GM18909 (cell line): ENCODE measurements around the gene HOXD3.

ENCODE experiments used
- ATAC-seq: cut with Tn5 transposase; IDR thresholded peaks from one replicate; pipeline ENCODE4 v1.9.1; 2021; ENCODE audit warnings: mild to moderate bottlenecking; ENCODE audit not compliant: unreplicated experiment, poor library complexity

Gene HOXD3

GRCh38 chr2:176132205-176133171 is 24.6 kb upstream of the HOXD3 start:
- ATAC-seq = no peak

DNA sequence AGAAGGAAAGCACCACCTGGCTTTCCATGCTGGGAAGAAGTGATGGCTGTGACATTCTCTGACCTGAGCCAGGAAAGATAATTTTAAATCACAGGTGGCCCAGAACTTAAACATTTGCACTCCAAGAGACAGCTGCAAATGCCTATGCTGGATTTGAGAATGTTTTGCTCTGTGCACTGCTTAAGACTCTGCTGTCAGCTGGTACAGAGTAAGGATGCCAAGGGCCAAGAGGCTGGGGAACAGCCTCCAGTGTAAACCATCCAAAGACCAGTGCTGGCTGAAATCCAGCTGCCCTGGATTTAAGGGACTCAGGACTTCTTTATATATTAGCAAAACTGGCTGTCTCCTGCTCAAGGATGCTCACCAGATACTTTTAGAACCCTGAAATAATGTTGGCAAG is 23.7 kb upstream of the HOXD3 start:
- no peak for ATAC-seq

- ATAC-seq = no peak
These were observed 23.1 kb upstream of the HOXD3 start for GRCh38 chr2:176134035-176134434.

GRCh38 chr2:176135035-176135440 is 22.1 kb upstream of the HOXD3 start:
- ATAC-seq = no peak

DNA sequence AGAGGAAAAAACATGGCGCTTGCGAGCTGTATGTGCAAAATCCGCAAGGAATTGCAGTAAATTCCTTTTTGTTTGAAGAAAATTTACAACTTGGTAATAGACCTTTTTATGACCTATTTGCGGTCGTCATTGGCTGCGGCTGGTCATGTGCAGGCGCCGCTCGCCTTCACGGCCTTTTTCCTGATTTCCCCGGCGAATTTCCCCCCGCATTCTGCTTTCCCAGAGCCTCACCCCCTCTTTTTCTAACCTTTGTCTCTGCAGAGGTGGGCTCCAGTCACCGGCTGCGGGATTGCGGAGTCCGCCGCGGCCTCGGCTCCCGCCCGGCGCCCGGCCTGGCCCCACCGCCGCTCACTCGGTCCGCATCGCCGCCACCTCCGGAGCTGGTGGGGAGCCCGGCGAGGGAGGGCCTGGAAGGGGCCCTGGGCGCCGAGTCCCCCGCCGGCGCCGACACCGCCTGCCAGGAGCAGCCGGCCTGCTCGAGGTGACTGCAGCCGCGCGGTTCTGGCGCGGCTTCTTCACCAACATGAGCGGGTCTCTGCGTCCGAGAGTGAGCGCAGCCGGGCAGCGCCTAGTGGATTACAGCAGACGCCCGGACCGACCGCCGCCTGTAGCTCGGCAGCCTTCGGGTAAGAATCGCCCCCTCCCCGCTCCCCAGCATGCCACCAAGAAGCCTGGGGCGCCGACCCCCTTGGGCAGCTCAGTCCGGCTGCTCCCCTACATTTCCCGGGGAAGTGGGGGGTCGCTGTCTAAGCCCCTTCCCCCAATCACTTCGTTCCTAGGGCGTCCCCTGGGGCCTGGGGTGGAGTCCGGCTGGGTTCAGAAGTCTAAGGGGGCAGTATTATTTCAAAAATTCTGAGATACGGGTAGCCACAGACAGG is 20.5 kb upstream of the HOXD3 start:
- no peak for ATAC-seq

DNA sequence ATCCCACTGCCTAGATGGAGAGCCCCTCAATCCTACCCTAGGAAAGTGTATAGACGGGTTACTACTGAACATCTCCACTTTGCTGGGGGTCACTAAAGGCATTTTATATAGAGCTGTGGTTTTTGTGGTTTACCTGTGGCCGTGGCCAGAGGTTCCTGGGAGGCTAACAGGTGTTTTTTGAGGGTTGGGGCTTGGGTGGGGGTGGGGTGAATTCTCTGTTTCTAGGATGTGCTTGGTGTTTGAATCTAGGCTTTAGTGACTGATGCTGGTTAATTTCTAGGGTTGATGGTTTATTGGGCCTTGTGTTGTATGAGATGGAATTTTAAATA is 19.9 kb upstream of the HOXD3 start:
- no peak for ATAC-seq

- no peak for ATAC-seq
These were observed 19.2 kb upstream of the HOXD3 start for GRCh38 chr2:176137906-176138305.

- no peak for ATAC-seq
These were observed 18.6 kb upstream of the HOXD3 start for GRCh38 chr2:176138526-176138922.

DNA sequence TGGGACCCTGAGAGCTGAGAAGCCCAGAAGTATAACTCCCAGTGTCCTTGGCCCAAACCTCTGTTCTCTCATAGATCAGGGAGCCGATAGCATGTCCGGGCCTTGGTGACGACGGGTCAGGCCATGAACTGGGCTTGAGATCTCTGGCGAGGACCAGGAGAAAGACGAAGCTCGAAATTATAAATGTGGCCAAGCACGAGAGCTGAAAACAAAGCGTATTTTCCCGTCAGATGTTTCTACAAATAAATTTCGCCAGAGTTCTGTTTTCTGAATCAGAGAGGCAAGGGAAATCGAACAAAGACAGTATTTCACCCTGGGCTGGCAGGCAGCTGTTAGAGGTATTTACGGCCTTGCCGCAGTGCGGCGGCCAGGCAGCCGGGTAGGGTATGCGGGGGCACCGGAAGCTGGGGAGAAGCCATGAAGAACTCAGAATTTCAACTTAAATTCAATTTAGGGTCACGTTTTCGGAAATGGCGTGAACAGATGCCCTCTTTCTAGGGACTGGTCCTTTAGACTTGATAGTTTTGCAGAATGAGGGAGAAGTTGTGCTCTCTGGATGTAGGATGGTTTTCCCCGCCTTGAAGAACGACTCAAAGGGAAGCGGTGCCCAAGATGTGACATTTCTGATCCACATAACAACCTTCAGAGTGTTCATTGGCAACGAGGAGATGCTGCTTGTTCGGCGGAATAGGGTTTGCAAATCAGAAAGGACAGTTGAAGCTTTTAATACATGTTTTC is 18.0 kb upstream of the HOXD3 start:
- no peak for ATAC-seq

GRCh38 chr2:176139661-176140512 is 17.2 kb upstream of the HOXD3 start:
- ATAC-seq = no peak

- ATAC-seq = peak; percentile 90
These were observed 16.4 kb upstream of the HOXD3 start for GRCh38 chr2:176140513-176141317.

DNA sequence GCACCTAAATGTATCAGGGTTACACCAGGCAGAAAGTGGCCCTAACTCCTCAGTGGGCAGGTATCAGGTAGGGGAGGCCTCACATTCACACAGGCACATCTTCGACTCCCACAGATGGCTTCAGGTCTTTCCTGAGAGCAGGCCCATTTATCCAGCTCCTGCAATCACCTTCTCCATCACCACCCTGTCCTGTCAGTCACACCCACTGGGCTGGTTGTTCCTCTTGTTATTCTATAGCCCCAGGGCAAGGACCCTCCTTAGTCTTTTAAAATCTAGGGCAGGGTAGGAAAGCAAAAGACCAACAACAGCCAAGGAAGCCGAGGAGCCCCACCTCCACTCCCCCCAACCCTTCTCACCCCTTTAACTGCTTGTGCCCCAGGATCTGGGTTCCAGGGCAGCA is 14.8 kb upstream of the HOXD3 start:
- no peak for ATAC-seq

GRCh38 chr2:176145085-176145969 is 11.8 kb upstream of the HOXD3 start:
- ATAC-seq = no peak

DNA sequence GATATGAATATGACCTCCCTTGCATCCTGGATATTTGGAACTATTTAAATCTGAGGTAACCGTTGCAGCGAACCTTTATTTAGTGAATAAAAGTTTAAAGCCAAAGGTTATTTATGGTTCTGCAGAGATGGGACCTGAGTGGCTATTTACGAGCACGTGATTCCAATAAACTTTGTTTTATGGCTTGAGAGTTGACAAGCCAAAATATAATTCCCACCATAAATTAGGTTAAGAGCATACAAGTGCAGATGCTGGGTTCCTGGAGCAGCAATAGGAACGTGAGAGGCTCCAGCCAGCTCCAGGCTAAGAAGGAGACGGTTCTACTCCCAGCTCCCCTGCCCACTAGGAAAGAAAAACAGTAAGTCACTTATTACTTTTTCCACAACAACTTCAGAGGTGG is 11.0 kb upstream of the HOXD3 start:
- no peak for ATAC-seq

DNA sequence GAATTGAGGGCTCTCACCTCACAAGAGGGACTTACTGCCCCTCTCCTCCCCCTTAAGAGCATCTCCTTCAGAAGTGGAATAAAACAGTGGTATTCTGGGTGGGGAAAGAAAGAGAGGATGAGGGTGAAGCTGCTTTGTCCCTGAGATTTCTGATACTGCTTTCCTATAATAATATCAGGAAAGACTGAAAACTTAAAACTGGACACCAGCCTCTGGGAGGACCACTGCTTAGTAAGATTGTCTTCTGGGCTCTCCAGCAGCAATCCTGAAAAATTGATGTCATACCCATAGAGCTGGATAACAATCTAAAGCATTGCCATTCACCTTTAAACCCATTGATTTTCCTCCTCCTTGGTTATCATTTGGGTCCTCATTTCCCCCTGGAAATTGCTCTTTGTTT is 10.5 kb upstream of the HOXD3 start:
- no peak for ATAC-seq

DNA sequence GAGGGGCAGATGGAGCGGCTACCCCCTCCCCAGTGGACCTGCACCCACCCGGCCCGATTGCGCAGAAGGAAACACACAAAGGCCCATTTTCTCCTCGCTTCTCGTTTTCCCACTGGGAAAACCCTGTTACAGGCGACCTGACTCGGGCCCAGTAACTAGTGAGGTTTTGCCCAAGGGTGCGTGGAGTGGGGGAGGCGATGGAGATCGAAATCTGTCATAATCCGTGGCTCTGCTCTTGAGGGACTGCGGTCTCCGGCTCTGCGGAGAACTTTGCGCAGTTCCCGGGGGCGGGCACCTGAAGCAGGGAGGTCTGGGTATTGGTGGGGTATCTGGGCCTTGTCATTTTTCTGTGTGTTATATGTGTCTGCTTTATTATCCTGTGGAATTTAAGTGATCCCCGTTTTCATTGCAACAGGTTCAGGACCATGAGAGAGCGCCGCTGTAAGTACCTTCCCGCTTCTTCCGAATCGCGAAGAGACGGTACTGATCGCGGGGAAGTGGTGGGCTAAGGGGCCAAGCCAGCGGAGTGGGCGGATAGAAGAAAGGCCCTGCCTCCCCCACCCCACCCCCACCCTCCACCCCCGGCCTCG is 9.8 kb upstream of the HOXD3 start:
- no peak for ATAC-seq

DNA sequence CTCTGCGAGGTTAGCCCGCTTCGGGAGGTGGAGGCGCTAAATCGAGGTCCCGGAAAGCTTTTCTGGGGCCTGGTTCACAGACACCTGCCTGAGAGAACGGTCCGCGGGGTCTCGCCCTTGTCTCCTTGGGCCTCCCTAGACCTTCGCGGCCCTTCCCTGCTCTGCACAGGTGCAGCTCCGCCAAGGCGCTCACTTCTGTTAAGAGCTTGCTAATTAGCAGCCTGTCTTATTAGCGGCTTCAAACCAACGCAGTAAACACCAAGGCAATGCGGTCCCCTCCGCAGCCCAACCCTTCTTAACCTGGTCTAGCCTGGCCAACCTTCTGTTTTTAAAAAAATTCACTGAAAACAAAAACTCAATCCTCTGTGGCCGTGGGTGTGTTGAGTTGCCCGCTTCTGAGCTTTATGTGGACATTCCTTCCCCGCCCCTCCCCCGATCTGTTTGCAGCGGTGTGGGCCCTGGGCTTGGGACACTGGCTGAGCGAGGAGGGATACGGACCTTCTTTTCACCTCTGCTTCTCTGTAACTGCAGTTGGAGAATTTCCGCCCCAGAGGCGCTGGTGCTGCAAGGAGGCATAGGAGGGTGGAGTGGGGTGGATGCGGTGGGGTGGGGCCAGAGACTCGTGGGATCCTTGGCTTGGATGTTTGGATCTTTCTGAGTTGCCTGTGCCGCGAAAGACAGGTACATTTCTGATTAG is 9.2 kb upstream of the HOXD3 start:
- no peak for ATAC-seq
